Stimulated activated CD8-positive, alpha-beta memory T cell treated with anti-CD3 and anti-CD28 coated beads, Interleukin-2, amount 100 ng/mL, for 48 hours (primary cell): ENCODE results near the gene PIM1.

Source experiments
- DNase-seq, 2 donors: peaks; one replicate each; pipeline ENCODE4 v3.0.0-alpha.2; 2020; ENCODE audit warnings: low read depth in 2 of 2

Gene PIM1

GRCh38 chr6:37137201-37138090 lies 32.5 kb upstream of the PIM1 start:
- DNase-seq, result peak in 1 of 2 donors; percentile 30

DNA sequence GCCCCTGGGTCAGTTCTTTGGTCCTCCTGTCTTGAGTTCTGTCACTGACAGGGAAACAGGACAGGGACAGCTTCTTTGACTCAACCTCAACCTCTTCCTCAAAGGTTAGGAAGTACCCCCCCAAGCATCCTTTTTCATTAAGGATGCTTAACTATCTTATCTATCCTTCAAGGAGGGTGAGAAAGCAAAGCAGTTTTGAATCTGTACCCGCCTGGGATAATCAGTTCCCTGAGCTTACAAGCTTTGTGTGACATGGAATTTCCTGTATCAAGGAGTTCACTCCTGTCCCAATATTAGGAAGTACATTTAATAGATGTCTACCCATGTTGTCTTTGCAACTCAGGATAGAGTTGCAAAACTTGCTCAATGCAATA lies 31.1 kb upstream of the PIM1 start:
- no peak for DNase-seq

DNA sequence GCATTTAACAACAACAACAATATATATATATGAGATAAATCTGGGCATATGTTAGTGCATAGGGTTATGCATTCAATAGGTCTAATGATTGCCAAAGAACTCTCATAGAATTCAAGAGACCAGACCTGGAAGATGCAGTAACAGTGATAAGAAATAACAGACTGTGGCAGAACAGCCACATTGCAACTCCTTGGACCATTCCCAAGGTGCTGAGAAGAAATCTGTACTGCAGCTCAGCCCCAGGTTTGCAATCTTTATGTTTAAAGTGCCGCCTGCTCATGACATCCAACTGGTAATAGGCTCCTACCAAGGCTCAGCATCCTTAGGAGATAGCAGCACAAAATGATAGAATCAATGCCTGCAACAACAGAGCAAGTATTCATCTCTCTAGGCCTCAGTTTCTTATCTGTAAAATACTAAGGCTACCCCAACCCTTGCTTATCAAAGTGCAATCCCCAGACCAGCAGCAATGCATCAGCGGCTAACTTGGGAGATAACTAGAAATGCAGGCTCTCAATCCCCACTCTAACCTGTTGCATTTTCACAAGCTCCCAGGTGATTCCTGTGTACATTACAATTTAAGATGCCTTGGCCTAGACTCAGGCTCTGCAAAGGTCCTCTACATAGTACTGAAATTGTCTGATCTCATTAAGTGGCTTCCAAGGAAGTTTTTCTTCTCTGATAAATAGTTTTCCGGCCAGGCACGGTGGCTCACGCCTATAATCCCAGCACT lies 30.6 kb upstream of the PIM1 start:
- no peak for DNase-seq

DNA sequence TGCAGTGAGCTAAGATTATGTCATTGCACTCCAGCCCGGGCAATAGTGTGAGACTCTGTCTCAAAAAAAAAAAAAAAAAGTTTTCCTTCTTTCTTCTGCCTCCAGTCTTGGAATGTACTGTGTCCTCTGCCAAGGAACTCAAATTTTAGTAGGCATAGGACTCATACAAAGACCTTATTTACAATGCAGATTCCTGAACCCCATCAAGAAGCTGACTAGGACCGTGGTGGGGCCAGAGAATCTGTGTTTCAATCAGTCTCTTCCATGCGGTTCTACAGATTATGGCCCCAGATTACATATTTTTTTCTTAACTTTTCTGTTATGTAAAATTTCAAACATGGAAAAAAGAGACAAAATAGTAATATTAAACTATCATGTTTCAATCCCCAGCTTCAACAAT lies 29.8 kb upstream of the PIM1 start:
- no peak for DNase-seq

- DNase-seq, result no peak
These were observed 28.5 kb upstream of the PIM1 start for GRCh38 chr6:37141281-37142049.

GRCh38 chr6:37142050-37142614 lies 27.8 kb upstream of the PIM1 start:
- DNase-seq, result no peak

- DNase-seq, result no peak
These were observed 26.4 kb upstream of the PIM1 start for GRCh38 chr6:37143585-37143984.

DNA sequence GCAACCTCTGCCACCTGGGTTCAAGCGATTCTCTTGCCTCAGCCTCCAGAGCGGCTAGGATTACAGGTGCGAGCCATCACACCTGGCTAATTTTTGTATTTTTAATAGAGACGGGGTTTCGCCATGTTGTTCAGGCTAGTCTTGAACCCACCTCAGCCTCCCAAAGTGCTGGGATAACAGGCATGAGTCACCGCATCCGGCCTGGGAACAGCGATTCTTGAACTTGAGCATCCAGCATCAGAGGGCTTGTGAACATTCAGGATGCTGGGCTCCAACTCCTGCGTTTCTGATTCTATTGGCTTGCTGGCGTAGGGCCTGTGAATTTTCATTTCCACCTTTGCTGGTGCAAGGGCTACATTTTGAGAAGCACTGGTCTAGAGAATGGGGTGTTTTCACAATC lies 24.5 kb upstream of the PIM1 start:
- no peak for DNase-seq

DNA sequence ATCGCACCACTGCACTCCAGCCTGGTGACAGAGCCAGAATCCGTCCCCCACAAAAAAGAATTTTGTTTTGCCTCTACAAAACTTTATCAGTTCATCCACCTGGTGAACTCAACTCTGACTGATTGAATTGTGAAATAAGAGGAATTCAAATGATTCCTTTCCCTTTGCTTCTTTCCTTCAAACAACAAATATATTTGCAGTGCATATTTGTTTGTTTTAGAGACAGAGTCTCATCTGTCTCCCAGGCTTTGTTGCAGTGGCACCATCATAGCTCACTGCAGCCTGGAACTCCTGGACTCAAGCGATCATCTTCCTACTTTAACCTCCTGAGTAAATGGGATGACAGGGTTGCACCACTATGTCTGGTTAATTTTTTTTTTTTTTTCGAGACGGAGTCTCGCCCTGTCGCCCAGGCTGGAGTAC lies 23.2 kb upstream of the PIM1 start:
- DNase-seq, result no peak

DNA sequence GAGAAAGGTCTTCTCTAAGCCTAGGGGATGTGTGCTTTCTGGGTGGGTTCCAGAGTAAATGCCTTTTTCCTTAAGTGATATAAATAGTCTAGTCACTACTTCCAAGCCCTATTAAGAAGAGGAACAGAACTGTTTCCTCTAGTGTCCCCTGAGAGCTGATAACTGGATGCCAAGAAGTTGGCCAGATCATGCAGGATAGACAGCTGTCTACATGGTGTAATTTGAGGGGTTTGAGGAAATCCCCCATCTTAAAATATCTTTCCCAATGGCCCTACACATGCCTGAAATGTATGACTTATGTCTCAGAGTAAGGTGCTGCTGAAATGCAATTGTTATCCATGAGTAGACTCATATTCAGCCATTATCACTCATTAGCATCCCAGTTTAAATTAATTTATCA lies 20.2 kb upstream of the PIM1 start:
- DNase-seq, result no peak

DNA sequence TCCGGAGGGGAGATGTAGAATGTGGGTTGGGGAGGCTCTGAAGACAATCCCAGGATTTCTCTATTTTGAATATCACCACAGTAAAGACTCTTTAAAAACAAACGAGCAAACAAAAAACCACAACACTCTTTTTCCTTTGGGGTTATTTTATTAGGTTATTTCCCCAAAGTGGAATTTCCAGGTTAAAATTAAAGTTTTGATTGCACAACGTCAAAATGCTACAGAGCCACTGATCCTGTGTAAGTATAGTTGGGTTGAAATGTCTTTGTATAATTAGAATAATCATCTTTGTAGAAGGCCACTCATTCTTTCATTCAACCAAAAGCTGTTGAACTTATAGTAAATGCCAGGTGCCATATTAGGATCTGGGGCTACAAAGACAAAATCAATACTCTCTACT lies 19.6 kb upstream of the PIM1 start:
- DNase-seq, result no peak

- peak; percentile 44 to 58 for DNase-seq
These were observed 14.3 kb upstream of the PIM1 start for GRCh38 chr6:37155394-37156312.

DNA sequence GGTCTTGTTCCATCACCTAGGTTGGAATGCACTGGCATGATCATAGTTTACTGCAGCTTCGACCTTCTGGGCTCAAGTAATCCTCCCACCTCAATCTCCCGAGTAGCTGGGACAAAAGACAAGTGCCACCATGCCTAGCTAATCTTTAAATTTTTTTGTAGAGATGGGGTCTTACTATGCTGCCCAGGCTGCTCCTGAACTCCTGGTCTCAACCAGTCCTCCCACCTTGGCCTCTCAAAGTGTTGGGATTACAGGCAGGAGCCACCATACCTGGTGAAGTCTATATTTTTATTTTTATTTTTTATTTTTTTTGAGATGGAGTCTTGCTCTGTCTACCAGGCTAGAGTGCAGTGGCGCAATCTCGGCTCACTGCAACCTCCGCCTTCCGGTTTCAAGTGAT lies 11.4 kb upstream of the PIM1 start:
- no peak for DNase-seq

DNA sequence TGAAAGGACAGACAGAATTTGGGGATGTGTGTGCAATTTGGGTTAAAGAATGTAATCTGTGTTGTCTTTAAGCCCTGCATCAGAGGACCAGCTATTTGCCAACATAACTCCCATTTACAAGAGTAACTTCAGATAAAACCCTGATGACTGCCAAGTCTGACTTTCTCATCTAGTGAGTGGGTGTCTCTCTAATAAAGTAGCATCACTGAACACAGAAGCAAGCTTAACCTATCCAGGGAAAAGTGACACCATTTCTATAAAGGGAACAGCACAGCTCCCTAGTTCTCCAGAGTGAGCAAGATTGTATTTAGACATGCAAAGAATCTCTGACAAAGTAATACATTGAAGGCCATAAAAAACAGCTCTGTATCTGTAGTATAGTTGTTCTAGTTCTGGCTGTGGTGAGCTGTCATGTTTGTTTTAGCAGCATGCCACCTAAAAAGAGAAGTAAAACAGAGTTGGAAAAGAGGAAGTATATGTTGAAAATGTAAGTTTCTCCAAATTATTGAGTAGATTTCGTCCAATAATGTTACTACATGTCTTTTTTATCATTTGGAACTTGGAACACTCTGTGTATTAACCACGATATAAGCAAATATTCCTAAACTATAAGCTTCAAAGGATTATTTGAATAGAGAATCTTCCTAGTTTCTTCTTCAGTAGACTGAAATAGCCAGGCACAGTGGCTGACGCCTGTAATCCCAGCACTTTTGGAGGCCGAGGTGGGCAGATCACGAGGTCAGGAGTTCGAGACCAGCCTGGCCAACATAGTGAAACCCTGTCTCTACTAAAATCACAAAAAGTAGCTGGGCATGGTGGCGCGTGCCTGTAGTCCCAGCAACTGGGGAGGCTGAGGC lies 8.8 kb upstream of the PIM1 start:
- no peak for DNase-seq

- DNase-seq, result no peak
These were observed 7.2 kb upstream of the PIM1 start for GRCh38 chr6:37162740-37163139.

GRCh38 chr6:37168163-37168758 lies 1.7 kb upstream of the PIM1 start:
- DNase-seq, result no peak

DNA sequence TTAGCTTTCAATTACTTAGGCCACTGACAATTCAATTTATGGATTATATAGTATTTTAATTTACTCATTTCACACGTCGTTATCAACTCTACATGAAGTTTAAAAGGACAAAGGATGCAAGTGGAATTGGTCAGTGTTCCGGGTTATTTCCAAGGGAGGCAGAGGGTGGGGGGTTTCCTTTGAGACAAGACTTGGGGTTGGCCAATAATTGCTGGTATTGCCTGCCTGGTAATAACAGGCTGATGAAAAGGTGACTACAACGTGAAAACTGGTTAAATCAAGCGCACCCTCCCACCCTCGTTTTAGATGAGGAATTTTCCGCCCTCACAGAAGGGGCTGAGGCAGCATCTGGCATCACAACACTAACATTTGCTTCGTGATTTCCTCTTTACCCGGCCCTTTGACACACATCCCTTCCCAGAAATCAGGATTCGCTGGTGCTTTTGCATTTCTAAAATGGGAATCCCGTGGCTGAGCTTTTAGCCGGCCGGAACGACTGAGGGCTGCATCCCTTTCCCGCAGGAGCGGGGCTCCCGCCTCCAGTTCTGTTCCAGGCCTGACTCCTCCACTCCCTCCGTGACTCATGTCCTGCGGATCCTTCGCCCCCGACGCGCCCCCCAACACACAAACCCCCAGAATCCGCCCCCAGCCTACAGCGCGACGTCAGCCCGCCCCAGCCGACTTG lies 999 bp upstream of the PIM1 start:
- no peak for DNase-seq

DNA sequence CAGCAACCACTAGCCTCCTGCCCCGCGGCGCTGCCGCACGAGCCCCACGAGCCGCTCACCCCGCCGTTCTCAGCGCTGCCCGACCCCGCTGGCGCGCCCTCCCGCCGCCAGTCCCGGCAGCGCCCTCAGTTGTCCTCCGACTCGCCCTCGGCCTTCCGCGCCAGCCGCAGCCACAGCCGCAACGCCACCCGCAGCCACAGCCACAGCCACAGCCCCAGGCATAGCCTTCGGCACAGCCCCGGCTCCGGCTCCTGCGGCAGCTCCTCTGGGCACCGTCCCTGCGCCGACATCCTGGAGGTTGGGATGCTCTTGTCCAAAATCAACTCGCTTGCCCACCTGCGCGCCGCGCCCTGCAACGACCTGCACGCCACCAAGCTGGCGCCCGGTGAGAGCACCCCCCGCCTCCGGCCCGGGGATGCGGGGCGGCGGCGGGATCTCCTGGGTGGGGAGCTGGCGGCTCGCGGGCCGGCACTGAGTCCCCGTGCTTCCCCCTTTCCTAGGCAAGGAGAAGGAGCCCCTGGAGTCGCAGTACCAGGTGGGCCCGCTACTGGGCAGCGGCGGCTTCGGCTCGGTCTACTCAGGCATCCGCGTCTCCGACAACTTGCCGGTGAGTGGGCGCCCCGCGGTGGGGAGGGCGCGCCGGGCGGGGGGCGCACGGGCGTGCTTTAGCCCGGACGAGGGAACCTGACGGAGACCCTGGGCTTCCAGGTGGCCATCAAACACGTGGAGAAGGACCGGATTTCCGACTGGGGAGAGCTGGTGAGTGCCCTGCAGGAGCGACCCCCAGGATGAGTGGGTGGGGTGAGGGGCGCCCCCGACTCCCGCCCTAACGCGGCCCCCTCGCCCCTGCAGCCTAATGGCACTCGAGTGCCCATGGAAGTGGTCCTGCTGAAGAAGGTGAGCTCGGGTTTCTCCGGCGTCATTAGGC lies 585 bp downstream of the PIM1 start:
- peak; percentile 33 to 37 for DNase-seq
